NT2/D1 (cell line): Measurements from ENCODE around the gene RIMBP3B.
"Not testable (repeated sequence)": the region's sequence is repeated elsewhere in the genome, so short reads cannot be mapped to it uniquely, and the experiment has no call there.

Source experiments
- SUZ12 ChIP-seq: IDR thresholded peaks from 2 replicates; pipeline ENCODE4 v1.6.1; 2011; ENCODE audit not compliant: insufficient read length, insufficient read depth; ENCODE audit errors: extremely low read depth
- YY1 ChIP-seq: IDR thresholded peaks from 2 replicates; pipeline ENCODE4 v1.6.1; 2011; ENCODE audit not compliant: insufficient read length, insufficient read depth
- ZNF274 ChIP-seq: IDR thresholded peaks from 2 replicates; pipeline ENCODE4 v1.6.1; 2011; ENCODE audit warnings: mild to moderate bottlenecking, low read depth, low read length

GRCh38 chr22:21384468-21385357 lies 1.2 kb downstream of the RIMBP3B start:
- not testable (repeated sequence) for TF ChIP-seq YY1, SUZ12, ZNF274
